HepG2 (cell line): ENCODE measurements around the gene RNASE13. TPM values are rescaled to one million over a fixed set of nuclear protein-coding genes. Genes with fewer than 3 reads are reported as not detected.
A peak's percentile ranks its signal among the peaks of the same experiment; 100 is the strongest.

Source experiments
- BCL6 ChIP-seq: IDR thresholded peaks from 2 replicates; pipeline ENCODE4 v1.6.1; 2016; ENCODE audit warnings: missing genetic modification reagents, missing compliant biosample characterization
- HDAC1 ChIP-seq: sonication (generic); formaldehyde crosslinking; IDR thresholded peaks from 2 replicates; pipeline ENCODE4 v1.5.1; 2020; ENCODE audit warnings: mild to moderate bottlenecking, missing genetic modification reagents
- HES4 ChIP-seq: sonication (generic); formaldehyde crosslinking; IDR thresholded peaks from 2 replicates; pipeline ENCODE4 v1.9.0; 2021; ENCODE audit warnings: mild to moderate bottlenecking, missing genetic modification reagents, borderline replicate concordance
- HMGXB4 ChIP-seq, 2 experiments: sonication (generic) in 1 of 2; formaldehyde crosslinking in 1 of 2; IDR thresholded peaks; 2 replicates each; pipeline versions ENCODE4 v1.4.0 to v1.6.1; 2018 to 2020; ENCODE audit warnings: missing genetic modification reagents in 2 of 2, borderline replicate concordance in 1 of 2, low read depth in 1 of 2, mild to moderate bottlenecking in 1 of 2, missing biosample characterization in 1 of 2
- POLR2A ChIP-seq, 2 experiments: IDR thresholded peaks; 2 replicates each; pipeline ENCODE4 v1.6.1; 2011; ENCODE audit warnings: low read depth in 2 of 2, low read length in 2 of 2, mild to moderate bottlenecking in 1 of 2, moderate library complexity in 1 of 2; ENCODE audit not compliant: insufficient read depth in 1 of 2
- PRPF4 ChIP-seq: fragments of 200-400 bp; formaldehyde crosslinking; IDR thresholded peaks from 2 replicates; pipeline ENCODE4 v1.6.1; 2016; ENCODE audit warnings: low read length, low read depth; ENCODE audit not compliant: poor library complexity, severe bottlenecking
- ZNF343 ChIP-seq: sonication (generic); formaldehyde crosslinking; IDR thresholded peaks from 2 replicates; pipeline ENCODE4 v1.4.0; 2020; ENCODE audit warnings: mild to moderate bottlenecking, missing genetic modification reagents
- ZNF574 ChIP-seq: sonication (generic); formaldehyde crosslinking; IDR thresholded peaks from 2 replicates; pipeline ENCODE4 v1.4.0; 2020; ENCODE audit warnings: missing genetic modification reagents
- ZNF691 ChIP-seq: sonication (generic); formaldehyde crosslinking; IDR thresholded peaks from 2 replicates; pipeline ENCODE4 v1.4.0; 2020; ENCODE audit warnings: missing genetic modification reagents, low read depth, mild to moderate bottlenecking, borderline replicate concordance
- ZNF788 ChIP-seq: sonication (generic); formaldehyde crosslinking; IDR thresholded peaks from 2 replicates; pipeline ENCODE4 v1.5.0; 2020; ENCODE audit warnings: mild to moderate bottlenecking, missing genetic modification reagents, borderline replicate concordance
- ZNF792 ChIP-seq: IDR thresholded peaks from 2 replicates; pipeline ENCODE4 v1.6.1; 2016
- ZSCAN12 ChIP-seq: sonication (generic); formaldehyde crosslinking; IDR thresholded peaks from 2 replicates; pipeline ENCODE4 v1.9.0; 2021; ENCODE audit warnings: mild to moderate bottlenecking, missing genetic modification reagents
- polyA plus RNA-seq, 8 experiments: library from polyadenylated mRNA; depleted of rRNA in 3 of 8; stranded (reverse) in 7 of 8; unstranded in 1 of 8; fragments of >200 nt; fragmentation: Illumina TruSeq in 4 of 8; extraction: Trizol in 4 of 8; gene quantifications; 2 replicates each; pipeline versions ENCODE4 v1.2.1 to v1.2.3, GENCODE V29; 2011 to 2016; ENCODE audit warnings: low read depth in 4 of 8, missing spikeins in 1 of 8, mixed read lengths in 1 of 8; ENCODE audit not compliant: insufficient read depth in 1 of 8
- total RNA-seq, 5 experiments: library from RNA; depleted of rRNA; stranded (reverse); fragments of >200 nt; fragmentation: Illumina TruSeq; extraction: Trizol; gene quantifications; 2 replicates each; pipeline ENCODE4 v1.2.3, GENCODE V29; 2016; ENCODE audit warnings: low read depth in 1 of 5
- TF ChIP-seq, protein P1 (sequence below): IDR thresholded peaks from 2 replicates; pipeline ENCODE4 v1.6.1; 2016; ENCODE audit warnings: mild to moderate bottlenecking
- TF ChIP-seq, protein P2 (sequence below): sonication (generic); formaldehyde crosslinking; conservative IDR thresholded peaks from 2 replicates; pipeline ENCODE4 v1.4.0; 2020; ENCODE audit warnings: mild to moderate bottlenecking, missing genetic modification reagents, moderate library complexity

RNASE13 gene
- total and polyA plus RNA-seq, 2 of the 13 experiments (the other 11 are each of a cell fraction or from before 2014, with no cell fraction given): 1.0 TPM; not detected in 1

- TF ChIP-seq, protein P1, sequence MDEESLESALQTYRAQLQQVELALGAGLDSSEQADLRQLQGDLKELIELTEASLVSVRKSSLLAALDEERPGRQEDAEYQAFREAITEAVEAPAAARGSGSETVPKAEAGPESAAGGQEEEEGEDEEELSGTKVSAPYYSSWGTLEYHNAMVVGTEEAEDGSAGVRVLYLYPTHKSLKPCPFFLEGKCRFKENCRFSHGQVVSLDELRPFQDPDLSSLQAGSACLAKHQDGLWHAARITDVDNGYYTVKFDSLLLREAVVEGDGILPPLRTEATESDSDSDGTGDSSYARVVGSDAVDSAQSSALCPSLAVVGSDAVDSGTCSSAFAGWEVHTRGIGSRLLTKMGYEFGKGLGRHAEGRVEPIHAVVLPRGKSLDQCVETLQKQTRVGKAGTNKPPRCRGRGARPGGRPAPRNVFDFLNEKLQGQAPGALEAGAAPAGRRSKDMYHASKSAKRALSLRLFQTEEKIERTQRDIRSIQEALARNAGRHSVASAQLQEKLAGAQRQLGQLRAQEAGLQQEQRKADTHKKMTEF (CRISPR knock-in tag): 0 out of 2 replicates have a peak, but pooled peaks have one; percentile 26
- TF ChIP-seq HMGXB4 (CRISPR knock-in tag; IDR thresholded peaks at IDR 0.05; ENCODE audit: borderline replicate concordance in 1 of 2, low read depth in 1 of 2): 0 out of 4 replicates have a peak, but pooled peaks have one; percentile 22 to 39
- TF ChIP-seq HES4 (CRISPR knock-in tag): no peak
- no peak for TF ChIP-seq ZSCAN12
- TF ChIP-seq BCL6 (CRISPR knock-in tag): peak; percentile 6; the same call in 1 of the 2 replicates
- TF ChIP-seq HDAC1 (CRISPR knock-in tag): 0 out of 2 replicates have a peak, but pooled peaks have one; percentile 17
- TF ChIP-seq, protein P2, sequence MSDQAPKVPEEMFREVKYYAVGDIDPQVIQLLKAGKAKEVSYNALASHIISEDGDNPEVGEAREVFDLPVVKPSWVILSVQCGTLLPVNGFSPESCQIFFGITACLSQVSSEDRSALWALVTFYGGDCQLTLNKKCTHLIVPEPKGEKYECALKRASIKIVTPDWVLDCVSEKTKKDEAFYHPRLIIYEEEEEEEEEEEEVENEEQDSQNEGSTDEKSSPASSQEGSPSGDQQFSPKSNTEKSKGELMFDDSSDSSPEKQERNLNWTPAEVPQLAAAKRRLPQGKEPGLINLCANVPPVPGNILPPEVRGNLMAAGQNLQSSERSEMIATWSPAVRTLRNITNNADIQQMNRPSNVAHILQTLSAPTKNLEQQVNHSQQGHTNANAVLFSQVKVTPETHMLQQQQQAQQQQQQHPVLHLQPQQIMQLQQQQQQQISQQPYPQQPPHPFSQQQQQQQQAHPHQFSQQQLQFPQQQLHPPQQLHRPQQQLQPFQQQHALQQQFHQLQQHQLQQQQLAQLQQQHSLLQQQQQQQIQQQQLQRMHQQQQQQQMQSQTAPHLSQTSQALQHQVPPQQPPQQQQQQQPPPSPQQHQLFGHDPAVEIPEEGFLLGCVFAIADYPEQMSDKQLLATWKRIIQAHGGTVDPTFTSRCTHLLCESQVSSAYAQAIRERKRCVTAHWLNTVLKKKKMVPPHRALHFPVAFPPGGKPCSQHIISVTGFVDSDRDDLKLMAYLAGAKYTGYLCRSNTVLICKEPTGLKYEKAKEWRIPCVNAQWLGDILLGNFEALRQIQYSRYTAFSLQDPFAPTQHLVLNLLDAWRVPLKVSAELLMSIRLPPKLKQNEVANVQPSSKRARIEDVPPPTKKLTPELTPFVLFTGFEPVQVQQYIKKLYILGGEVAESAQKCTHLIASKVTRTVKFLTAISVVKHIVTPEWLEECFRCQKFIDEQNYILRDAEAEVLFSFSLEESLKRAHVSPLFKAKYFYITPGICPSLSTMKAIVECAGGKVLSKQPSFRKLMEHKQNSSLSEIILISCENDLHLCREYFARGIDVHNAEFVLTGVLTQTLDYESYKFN (CRISPR knock-in tag): 0 out of 2 replicates have a peak, but pooled peaks have one; percentile 38
- TF ChIP-seq ZNF691 (CRISPR knock-in tag): peak; percentile 64; the same call in 1 of the 2 replicates
- TF ChIP-seq POLR2A (IDR thresholded peaks at IDR 0.05; ENCODE audit: insufficient read depth in 1 of 2, low read depth in 2 of 2, low read length in 2 of 2): peak in 1 of 2 experiments; percentile 65; a peak in 2 of 4 replicates
- TF ChIP-seq ZNF343: 0 out of 2 replicates have a peak, but pooled peaks have one; percentile 20
- peak; percentile 76 for TF ChIP-seq PRPF4
- peak; percentile 32; the same call in 1 of the 2 replicates for TF ChIP-seq ZNF788 (CRISPR knock-in tag)
- peak; percentile 39; the same call in 1 of the 2 replicates for TF ChIP-seq ZNF574
- peak; percentile 48; the same call in 1 of the 2 replicates for TF ChIP-seq ZNF792 (CRISPR knock-in tag)
Observed at GRCh38 chr14:21038441-21039422, 4.1 kb upstream of the RNASE13 start (continued).
